ENCODE results near the gene OTUD3.
"Not testable (repeated sequence)": the region's sequence is repeated elsewhere in the genome, so short reads cannot be mapped to it uniquely, and the experiment has no call there.

OTUD3 gene, protein sequence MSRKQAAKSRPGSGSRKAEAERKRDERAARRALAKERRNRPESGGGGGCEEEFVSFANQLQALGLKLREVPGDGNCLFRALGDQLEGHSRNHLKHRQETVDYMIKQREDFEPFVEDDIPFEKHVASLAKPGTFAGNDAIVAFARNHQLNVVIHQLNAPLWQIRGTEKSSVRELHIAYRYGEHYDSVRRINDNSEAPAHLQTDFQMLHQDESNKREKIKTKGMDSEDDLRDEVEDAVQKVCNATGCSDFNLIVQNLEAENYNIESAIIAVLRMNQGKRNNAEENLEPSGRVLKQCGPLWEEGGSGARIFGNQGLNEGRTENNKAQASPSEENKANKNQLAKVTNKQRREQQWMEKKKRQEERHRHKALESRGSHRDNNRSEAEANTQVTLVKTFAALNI
- 25.9 to 45.9 (median 42.3) reads per million in 4 experiments for total RNA-seq

DNA sequence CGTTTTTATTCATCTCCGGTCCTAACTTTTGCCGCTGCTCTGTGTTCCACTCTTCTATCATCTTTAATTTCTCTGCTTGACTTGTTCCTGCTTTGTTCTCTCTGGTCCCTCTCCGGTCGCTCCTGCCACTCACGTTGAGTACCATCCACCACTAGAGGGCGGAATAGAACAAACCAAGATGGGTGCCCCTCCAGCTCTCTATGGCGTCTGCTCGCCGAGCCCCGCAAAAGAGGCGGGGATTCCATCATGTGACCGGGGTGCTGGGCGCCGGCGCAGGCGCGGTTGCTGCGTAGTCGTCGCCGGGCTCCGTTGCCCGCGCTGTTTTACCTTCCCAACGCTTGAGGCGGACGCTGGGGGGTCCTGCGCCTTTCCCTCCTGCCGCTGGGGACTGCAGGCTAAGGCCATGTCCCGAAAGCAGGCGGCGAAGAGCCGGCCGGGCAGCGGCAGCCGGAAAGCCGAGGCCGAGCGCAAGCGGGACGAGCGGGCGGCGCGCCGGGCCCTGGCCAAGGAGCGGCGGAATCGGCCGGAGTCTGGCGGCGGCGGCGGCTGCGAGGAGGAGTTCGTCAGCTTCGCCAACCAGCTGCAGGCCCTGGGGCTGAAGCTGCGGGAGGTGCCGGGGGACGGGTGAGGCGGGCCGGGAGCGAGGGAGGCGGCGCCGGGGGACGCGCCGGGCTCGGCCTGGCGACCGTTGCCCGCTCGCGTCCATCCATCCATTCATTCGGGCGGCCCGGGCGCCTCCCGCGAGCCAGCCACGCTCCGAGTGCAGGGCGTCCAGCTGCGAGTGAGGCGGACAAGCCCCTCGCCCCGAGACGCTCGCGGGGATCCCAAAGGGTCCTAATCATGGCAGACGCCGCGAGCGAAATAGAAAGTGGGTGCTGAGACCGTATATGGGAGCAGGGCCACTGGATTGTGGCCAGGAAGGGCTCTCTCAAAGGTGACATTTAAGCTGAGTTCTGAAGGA, at the start of gene OTUD3:
Gene OTUD3 (plus strand): TSS at position 285 of the 961 bp plus-strand sequence. CDS start 119 bp downstream, at position 404.
- peak; percentile 91 for DNase-seq

DNA sequence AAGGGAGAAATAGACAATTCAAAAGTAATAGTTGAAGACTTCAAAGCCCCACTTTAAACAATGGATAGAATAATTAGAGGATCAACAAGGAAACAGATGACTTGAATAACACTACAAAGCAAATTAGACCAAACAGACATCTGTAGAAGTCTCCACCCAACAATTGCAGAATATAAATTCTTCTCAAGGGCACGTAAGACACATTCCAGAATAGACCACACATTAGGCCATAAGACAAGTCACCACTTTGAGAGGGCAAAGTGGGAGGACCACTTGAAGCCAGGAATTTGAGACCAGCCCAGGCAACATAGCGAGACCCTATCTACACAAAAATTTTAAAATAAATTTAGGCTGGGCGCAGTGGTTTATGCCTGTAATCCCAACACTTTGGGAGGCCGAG, 46.6 kb upstream of the OTUD3 start:
- DNase-seq: no peak

DNA sequence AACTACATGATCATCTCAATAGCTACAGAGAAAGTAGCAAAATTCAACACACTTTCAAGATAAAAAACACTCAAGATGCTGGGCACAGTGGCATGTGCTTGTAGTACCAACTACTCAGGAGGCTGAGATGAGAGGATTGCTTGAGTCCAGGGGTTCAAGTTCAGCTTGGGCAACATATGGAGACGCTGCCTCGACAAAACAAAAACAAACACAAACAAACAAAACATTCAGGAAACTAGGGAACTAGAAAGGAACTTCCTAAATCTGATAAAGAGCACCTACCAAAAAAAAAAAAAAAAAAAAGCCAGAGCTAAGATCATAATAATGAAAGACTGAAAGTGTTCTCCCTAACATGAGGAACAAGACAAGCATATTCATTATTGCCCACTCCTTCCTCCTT, 44.3 kb upstream of the OTUD3 start:
- no peak for DNase-seq

DNA sequence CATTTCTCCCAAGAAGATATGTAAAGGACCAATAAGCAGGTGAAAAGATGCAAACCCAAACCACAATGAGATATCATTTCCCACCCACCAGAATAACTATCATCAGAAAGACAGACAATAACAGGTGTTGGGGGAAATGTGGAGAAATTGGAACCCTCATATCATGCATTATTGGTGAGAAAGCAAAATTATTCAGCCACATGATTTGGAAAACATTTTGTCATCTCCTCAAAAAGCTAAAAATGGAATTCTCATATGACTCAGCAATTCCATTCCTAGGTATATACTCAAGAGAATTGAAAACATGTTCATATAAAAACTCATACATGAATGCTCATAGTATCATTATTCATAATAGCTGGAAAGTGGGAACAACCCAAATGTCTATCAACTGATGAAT, 42.0 kb upstream of the OTUD3 start:
- DNase-seq: no peak

DNA sequence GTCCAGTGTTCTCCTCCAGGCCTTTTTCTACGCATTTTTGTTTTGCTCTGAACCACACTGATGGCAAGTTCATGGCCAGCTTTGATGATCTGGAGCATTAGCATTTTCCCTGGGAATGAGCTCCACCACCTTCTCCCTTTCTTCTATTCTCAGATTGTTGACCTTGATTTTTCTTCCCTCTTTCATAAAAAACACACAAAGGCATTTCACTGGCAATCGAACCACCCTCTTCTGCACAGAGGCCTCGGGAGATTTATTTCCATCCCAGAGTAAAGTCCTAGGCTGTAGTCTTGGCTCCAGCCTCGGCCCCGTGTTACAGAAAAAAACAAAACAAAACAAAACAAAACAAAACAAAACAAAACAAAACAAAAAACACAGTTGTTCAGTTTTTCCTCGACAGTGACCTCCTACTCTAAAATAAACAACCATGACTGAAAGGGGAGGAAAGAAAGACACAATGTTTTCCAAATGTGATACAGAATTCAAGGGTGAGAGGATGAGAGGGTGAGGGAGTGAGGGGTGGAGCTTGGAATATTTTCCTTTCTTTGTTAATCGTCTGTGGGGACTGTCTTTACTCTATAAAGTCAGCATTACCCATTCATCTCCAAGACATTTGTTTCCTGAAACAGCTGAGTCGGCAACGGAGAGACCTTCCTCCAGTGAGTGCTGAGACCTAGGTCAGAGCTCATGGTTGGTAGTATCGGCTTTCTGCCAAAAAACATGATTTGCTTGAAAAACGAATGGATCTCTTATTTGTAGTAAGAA, 37.3 kb upstream of the OTUD3 start:
- no peak for DNase-seq

DNA sequence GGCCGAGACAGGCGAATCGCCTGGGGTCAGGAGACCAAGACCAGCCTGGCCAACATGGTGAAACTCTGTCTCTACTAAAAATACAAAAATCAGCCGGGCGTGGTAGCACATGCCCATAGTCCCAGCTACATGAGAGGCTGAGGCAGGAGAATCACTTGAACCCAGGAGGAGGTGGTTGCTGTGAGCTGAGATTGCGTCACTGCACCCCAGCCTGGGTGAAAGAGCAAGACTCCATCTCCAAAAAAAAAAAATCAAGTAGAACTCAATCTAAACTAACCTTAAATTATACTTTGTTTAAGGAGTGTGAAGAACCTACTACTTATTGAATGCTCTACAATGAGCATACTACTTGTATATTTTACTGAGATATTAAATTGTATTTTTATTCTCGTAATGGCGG, 36.6 kb upstream of the OTUD3 start:
- no peak for DNase-seq

DNA sequence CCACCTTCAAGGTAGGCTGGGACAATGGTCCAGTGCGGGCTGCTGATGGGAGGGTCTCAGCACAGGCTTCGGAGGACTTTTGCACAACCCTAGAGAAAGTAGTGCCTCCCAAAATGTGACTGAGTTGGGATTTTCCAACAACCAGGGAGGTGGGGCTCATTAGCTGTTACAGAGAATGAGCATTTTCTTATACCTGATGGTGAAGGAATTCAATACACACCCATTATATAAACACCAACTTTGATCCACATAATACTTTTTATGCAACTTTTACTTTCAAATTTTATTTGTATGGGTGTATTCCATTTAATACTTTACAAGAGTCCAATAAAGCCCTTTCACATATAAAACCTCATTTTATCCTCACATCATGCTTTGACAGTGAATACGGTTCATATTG, 35.9 kb upstream of the OTUD3 start:
- DNase-seq: no peak

DNA sequence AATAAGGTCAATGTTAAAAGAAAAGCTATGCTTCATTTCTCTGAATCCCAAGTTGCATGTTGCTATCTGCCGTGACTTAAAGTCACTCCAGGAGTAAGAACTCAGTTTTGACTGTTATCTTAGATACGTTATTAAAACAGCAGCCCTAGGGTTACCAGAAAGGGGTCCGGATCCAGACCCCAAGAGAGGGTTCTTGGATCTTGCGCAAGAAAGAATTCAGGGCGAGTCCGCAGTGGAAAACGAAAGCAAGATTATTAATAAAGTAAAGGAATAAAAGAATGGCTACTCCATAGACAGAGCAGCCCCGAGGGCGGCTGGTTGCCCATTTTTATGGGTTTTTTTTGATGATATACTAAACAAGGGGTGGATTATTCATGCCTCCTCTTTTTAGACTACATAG, 34.9 kb upstream of the OTUD3 start:
- DNase-seq: not testable (repeated sequence)

DNA sequence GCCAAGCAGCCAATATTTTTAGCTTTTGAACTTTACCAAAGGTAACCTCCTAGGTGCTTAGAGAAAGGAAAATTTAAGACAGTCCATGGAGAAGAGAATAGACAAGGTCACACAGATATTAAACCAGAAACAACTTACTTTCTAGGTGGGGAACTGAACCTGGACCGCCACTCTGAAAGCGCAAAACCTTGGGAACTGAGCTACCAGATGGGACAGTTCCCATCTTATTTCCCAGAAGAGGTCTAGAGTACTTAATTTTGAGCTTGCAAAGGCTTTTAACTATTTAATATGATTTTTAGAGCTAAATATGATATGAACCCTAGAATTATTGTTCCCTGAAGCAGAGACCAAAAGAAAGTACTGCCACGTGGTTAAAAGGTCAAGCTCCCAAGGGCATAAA, 32.9 kb upstream of the OTUD3 start:
- DNase-seq: not testable (repeated sequence)

DNA sequence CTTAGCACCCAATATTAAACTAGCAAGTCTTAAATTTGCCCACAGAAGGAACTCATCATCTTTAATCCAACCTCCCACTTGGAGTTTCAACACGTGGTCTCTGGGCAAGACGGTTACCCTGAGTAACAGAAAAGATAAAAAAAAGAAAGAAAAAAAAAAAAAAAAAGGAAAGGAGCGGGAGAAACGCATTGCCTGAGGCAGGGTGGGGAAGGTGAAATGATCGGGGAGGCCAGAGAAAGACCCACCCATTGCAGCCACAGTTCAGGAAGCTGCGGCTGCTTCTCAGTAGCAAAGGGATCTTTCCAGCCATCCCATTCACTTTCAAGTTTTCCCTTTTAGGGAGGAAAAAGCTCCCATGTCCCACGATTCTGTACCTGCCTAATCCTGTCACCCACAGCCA, 32.0 kb upstream of the OTUD3 start:
- no peak for DNase-seq

DNA sequence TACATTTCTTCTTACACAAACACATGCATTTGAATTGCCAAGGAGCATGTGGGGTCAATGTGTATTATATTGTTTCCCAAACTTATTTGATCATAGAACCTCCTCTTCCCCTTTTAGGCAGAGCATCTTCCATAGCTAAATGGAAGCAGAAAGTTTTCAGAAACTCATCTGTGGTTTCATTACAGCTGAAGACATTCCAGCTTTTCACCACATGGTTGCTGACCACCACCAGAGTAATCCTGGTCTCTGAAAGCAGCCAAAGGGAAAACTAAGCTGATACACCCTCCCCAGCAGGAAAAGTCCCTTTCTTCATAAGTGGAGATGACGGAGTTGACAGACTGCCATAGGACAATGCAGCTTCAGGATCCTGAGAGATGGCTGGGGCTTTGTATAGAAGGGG, 30.2 kb upstream of the OTUD3 start:
- no peak for DNase-seq

DNA sequence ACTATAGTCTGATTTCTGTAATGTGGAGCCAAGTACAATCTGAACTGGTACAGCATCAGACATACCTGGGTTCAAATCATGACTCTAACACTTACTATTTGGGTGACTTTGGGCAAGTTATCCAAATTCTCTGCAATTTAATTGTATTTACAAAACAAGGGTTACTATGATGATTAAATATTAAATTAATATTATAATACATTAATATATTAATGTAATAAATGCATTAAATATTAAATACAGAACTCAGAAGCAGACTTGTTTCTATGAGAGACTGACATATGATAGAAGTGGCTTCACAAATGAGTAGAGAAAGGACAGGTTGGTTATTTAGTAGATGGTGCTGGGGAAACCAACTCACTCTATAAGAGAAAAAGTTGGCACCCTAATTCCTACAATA, 27.3 kb upstream of the OTUD3 start:
- DNase-seq: no peak

DNA sequence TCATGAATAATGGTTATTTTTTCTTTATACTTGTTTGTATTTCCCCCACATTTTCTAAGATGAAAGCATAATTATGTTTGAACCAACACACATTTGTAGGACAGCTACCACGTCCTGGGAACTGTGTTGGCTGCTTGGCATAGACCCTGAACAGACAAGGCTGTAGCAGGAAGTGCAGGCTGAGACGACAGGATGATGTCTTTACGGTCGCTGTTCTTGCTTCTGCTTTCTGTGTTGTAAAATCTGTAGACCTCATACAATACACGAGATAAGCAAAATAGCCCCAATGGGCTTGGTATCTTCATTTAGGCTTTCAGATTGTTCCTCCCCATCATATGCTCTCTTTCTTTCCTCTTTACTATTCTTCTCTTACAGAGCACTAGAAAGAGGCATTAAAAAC, 23.3 kb upstream of the OTUD3 start:
- DNase-seq: no peak

DNA sequence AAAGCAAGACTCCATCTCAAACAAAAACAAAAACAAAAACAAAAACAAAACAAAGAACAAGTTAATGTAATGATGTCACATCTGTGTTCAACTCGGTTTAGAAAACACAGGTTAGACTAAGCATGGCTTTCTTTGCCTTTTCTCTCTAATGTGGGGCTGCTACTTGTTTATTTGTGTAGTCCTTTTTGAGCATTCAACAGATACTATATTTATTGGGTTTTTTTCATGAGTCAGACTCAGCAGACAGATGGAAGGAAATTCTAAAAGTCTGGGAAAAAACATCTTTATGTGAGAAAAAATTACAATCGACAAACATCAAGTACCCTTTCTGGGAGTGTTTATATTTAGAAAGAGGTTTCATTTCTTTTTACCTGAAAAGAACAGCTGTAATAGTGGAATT, 22.3 kb upstream of the OTUD3 start:
- no peak for DNase-seq

DNA sequence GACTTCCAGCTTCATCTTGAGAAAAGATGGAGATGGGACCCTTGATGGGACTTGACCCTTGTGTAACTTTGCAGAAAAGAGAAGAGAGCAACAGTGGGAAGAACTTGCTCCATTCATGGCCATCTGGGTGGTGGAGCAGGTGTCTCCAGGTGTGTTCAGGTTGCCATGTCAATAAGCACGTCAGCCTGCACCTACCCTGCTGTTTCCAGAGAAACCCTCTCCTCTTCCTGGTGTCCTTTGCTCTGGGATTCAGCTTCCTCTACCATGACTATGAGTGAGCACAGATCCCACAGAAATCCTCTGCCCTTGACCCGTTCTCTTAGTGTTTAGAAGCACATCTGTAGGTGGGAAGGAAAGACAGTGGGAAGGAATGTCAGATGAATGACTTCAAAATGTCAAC, 21.8 kb upstream of the OTUD3 start:
- no peak for DNase-seq

DNA sequence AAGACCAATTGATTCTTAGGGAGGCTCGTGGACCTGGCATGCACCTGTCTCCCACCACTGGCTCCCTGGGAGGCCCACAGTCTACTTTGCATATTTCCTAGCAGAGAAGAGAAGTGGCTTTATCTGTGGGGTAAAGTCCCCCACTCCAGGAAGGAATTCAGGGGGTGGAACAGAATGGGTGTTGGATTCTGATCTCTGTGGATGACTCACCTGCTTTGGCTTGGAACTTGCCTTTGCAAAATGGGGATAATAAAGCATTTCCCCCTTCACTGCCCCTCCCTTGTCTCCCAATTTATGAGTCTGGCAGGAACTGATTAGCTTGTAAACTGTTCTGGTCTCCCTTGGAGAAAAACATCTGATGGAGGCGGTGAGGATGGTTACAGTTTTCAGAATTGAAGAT, 21.2 kb upstream of the OTUD3 start:
- DNase-seq: no peak

DNA sequence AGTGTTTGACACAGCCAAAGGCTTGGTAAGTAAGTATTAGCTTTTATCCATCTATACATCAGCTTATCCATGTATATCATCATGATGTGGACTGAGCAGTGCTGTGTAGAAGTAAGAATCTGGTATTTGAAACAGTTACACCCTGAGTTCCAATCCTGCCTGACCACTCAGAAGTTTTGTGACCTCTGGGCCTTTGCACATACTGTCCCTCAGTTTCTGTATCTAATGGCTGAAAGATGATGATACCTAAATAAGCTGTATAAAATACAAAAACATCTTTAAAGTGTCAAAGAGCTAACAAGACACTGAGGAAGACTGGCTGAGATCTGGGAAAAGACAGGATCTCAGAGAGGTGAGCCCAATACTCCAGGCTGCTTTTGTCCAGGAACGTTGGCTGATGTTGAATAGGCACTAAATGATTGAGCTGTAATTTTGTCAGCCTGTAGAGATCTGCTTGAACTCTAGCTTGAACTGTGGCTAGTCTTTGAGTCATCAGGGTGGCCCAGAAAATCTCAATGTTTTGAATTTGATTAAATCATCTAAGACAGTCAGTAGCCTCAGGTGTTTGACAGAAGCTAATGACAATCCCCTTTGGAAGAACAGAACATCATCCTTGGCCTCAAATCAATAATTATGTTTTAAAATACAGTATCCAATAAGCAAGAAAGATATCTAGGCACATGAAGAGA, 20.2 kb upstream of the OTUD3 start:
- DNase-seq: no peak

DNA sequence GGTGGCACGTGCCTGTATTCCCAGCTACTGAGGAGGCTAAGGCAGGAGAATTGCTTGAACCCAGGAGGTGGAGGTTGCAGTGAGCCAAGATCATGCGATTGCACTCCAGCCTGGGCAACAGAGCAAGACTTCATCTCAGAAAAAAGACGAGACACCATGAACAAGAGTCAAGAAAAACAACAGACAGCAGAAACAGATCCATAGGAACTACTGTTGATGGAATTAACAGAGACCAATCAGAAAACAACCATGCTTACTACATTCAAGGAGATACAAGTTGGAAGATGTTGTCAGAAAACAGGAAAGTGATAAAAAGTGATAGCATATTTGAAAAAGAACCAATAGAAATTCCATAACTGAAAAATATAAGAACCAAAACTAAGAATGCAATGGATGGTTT, 19.3 kb upstream of the OTUD3 start:
- DNase-seq: no peak

DNA sequence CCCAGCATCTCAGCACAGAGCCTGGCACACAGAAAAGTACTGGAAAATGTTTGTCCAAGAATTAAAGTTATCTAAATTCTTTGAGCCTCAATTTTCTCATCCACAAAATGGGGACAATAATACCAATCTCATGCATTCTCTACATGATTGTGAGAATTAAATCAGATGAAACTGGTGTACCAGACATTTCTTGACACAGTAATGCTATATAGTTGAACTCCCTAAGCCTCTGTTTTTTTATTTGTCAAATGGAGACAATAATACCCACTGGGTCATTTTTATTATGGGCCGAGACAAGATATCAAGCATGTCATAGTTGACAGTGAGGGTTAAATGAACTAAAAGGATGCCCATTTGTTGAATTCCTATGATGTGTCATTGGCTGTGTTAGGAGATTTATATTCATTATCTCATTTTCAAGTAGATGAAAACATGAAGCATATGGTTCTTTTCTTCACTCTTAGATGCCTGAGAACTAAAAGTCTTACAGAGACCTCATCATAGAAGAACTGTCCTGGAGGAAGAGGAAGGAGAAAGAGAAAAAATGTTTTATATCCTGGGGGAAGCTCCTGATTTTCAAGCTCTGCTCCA, 17.5 kb upstream of the OTUD3 start:
- no peak for DNase-seq

DNA sequence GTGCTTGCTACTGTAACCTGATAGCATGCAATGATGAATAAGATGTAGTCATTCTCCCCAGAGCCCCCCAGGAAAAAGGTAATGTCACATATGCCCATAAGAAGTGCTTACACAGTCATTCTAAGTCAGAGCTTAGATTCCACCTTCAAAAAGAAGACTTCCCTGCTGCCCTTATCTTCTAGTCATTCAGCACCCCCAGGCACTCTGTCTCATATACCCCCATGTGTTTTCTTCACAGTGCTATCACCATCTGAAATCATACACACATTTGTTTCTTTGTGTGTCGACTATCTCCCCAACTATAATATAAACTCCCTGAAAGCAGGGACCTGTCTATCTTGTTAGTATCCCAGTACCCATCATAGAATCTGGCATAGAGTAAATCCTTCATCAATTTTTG, 16.2 kb upstream of the OTUD3 start:
- no peak for DNase-seq

DNA sequence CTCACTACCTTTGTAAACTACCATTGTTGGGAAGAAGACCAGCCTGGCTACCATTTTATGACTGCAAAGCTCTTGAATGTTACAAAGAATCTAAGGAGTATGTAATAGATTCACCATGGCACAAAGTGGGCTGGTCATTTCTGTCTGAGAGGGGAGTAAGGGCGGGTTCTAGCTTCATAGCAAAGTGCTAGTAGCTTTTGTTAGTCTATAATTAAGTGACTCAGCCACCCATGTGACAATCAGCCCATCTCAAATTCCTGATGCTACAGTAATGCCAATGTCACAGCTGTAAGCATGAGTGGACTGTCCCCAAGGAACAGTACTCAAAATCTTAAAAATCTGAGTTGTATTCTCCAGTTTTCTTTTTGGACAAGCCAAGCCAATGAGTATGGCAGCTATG, 15.4 kb upstream of the OTUD3 start:
- no peak for DNase-seq

DNA sequence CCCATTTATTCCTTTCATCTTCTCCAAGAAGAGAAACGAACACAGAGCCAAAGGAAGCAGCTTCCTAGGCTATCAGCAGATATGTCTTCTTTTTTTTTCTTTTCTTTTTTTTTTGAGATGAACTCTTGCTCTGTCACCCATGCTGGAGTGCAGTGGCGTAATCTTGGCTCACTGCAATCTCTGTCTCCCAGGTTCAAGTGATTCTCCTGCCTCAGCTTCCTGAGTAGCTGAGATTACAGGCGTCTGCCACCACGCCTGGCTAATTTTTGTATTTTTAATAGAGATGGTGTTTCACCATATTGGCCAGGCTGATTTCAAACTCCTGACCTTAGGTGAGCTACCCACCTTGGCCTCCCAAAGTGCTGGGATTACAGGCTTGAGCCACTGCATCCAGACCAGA, 13.6 kb upstream of the OTUD3 start:
- DNase-seq: not testable (repeated sequence)
